ENCODE data around the gene ANKRD10.
A peak's percentile ranks its signal among the peaks of the same experiment; 100 is the strongest.

Gene ANKRD10

DNA sequence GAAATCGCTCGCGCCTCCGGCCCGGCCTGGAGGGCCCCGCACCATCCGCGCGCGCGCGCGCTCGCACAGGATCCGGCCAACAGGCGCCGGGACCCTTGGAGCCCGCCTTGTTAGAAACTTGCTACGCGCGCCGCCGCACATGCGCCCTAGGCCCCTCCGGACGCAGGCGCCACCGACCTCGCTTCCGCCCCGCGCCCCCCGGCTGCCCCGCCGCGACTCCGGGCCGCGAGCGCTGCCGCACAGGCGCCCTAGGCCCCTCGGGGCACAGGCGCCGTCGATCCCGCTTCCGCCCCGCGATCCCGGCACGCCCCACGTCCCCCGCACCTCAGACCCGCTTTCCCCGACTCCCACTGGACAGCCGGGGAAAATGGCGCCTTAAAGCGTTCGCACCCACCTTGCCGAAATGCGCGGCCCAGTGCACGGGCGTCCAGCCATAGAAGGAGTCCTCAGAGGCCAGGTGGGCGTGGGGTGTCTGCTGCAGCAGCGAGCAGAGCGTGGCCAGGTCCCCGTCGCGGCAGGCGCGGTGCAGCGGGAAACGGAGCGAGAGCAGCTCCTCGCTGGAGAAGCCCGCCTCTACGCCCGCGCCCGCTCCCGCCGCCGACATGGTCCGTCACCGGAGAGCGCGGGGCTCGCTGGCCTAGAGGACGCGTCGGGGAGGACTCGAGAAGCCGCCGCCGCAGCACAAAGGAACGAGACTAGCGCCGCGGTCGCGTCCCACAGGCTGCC lies 375 bp downstream of the ANKRD10 start:
- peak; percentile 67 for DNase-seq (ENCODE audit: low read depth)

DNA sequence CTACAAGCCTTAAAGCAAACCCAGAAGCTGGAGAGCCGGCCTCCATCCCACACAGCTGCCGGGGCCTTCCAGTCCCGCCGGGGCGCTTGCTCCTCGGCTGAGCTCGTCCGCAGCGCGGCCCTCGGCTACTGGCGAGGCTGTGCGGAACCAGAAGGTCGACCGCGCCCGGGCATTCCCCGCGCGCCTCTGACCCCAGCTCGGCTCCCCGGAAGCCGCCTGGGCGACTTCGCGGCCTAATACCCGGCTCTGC lies 863 bp downstream of the ANKRD10 start:
- DNase-seq (ENCODE audit: low read depth): no peak

DNA sequence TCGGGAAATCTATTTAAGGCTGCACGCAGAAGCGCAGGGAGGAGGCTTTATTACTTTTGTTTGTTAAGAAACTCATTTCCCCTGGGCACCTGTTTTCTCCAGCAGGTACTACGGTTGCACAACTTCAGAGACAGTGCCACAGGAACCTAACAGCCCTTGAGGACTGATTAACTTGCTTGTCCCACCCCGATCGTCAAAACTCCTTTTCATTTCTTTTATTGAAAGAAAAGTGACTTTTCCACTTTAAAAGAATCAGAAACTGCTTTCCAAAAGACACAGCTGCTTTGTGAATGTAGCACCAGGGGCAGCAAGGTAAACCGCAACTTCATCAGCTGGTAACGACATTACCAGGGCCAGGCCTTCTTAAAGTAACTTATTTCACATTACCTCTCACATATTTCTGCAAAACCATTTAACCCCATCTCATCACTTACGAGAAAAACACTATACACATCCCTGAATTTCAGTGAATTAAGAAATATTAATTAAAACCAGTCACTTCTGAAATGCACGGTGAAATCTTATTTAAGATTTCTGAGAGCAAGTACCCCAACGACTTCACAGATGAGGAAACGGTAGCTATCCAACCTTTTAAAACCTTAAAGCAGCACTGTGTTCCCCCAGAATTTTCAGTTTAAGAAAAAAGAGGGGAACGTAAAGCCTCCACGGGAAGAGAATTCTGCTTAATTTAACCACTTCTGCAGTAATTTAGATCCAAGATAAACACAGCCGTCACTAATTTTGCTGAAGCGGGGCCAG lies 1.4 kb downstream of the ANKRD10 start:
- no peak for DNase-seq (ENCODE audit: low read depth)

DNA sequence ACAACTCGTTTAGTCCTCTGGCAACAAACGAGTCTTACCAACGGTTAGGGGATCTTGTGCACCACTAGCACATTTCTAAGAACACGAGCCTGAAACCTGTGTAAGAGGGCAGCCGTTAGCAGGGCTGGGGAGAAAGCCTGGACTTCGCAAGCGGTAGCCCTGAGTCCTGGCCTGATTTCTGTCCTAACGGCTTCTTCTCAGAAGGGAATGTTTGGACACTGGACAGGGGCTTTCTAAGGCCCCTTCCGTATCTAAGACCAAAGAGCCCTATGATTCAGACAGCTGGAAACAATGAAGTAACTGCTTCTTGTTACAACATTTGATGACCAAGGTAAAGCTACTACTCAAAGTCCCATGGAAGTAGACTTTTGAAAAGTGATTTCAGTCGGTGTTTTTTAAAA lies 2.2 kb downstream of the ANKRD10 start:
- DNase-seq (ENCODE audit: low read depth): no peak

DNA sequence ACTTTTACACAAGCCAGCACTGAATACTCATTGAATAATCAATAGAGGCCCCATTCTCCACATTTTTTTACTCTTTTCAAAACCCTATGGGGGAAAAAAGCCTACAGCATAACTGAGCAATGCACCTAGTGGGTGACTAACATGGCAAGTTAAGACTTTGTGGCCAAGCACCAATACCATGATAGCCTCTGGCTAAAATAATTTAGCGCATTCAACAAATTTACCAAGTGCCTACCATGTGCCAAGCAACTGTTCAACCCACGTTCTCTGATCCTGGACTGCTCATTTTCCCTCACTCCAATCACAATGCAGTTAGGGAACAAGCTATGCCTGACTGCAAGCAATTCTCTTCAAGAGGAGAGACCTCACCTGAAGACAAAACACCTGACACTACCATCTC lies 3.0 kb downstream of the ANKRD10 start:
- no peak for DNase-seq (ENCODE audit: low read depth)

GRCh38 chr13:110910013-110910890 lies 4.6 kb downstream of the ANKRD10 start:
- no peak for DNase-seq (ENCODE audit: low read depth)

GRCh38 chr13:110907951-110908898 lies 6.6 kb downstream of the ANKRD10 start:
- DNase-seq (ENCODE audit: low read depth): no peak

DNA sequence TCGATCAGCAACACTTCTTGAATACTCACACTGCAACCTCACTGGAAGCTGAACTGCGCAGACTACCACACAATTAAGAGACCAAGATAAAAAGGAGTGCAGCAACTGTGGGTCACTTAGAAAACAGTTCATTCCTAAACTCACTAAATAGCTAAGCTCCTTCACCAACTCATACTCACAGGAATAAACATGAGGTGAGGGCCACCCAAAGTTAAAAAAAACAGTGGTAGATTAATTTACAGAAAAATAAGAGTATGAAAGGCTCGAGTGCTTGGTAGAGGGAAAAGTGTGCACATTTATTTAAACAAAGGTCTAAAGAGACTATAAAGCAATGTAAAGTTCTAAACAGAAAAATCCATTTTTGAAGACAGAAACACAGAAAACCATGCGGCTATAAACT lies 7.6 kb downstream of the ANKRD10 start:
- DNase-seq (ENCODE audit: low read depth): no peak

DNA sequence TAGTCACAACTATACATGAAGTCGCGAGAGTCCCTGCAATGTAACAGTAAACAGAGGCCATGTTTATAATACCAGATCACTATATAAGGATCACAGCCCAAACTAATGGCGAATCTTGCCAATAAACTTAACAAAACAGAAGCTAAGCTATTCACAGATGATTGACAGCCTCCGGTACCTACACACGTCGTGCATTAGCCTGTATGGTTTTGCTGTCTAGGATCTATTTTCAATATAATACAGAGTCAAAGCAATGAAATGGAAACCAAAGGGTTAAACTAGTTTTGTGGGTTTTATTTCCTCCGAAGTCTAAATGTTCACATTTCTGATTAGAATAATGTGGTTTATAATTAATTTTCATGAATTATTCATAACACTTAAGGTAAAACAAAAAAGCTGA lies 10.1 kb downstream of the ANKRD10 start:
- DNase-seq (ENCODE audit: low read depth): no peak

- DNase-seq (ENCODE audit: low read depth): no peak
These were observed 12.5 kb downstream of the ANKRD10 start for GRCh38 chr13:110902370-110902769.

GRCh38 chr13:110897521-110897920 lies 17.3 kb downstream of the ANKRD10 start:
- DNase-seq (ENCODE audit: low read depth): no peak

DNA sequence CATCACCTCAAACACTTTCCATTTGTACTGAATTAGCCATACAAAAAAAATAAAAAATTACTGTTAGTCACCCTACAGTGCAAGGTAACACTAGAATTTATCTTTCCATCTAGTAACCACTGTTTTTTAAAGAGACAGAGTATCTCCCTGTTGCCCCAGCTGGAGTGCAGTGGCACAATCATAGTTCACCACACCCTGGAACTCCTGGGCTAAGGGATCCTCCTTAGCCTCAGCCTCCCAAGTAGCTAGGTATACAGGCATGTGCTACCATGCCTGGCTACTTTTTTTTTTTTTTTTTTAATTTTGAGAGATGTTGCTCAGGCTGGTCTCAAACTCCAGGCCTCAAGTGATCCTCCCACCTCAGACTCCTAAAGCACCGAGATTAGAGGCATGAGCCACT lies 17.9 kb downstream of the ANKRD10 start:
- no peak for DNase-seq (ENCODE audit: low read depth)

DNA sequence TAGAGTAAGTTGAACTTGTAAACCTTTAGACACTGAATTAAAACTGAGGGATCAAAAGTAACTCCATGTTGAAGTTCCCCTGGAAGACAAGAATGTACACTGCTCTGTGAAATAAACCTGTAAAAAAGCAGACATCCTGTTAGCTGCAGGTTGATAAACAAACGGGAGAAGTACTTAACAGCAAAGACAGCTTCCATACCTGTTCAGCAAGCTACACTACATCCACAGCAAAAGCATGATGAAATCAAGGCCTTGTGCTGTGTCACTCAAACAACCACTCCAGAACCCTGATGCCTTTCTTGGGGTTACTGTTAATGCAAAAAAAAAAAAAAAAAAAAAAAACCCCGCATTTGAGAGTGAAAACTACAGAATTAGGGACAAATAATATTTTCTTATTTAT lies 20.8 kb downstream of the ANKRD10 start:
- no peak for DNase-seq (ENCODE audit: low read depth)

DNA sequence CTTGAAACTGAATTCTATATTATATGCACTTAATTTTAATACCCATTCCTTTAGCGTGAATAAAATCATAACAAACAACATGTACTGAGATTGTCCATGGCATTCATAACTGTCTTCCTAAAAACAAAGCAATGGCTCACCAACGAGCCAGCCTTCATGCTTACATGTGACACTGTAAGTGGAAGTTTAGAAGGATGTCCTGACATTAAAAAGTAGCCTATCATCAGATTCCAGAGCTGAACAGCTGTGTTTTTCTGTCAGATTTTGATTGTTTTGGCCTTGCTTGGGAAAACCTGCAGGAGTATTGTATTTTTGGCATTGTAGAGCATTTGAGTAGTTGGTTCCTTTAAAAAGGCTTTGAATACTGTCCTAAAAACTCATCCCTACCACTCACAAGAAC lies 21.3 kb downstream of the ANKRD10 start:
- no peak for DNase-seq (ENCODE audit: low read depth)

DNA sequence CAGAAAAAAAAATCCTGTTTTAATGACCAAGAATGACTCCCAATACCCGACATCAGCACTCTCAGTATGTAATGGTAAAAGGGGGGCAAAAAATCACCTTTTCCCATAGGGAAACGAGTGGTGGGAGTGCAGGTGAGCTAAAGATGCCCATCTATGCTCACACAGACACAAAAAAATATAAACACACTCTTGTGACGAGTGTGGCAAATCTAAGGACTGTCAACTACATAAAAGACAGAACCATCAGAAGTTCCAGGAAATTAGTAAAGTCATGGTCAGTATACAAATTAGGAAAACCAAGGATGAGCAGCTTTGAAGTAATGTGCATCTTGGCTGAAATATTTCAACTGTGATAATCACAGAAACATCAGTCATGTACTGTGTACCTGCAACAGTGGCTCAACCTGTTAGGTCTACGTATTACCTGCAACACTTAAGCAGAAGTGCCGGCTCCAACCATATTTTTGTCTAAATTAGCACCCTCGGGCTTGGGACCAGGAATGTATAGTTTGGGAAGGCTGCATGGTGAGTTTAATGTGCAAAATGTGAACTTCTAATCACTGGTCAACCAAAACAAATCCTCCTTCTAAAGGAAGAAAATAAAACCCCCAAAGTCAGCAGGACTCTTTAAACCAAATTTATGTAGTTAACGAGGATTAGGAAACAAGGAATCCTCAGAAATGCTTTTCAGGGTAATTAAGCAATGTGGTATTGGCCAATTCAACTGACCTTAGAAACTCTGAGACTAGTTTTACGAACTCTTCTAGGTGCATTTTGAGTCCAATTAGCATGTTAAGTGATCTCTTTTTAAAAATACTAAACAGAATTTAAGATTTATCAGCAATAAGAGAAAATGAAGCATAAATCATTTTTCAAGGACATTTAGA lies 24.3 kb downstream of the ANKRD10 start:
- no peak for DNase-seq (ENCODE audit: low read depth)

GRCh38 chr13:110888390-110888789 lies 26.5 kb downstream of the ANKRD10 start:
- DNase-seq (ENCODE audit: low read depth): no peak

GRCh38 chr13:110887597-110888333 lies 27.1 kb downstream of the ANKRD10 start:
- DNase-seq (ENCODE audit: low read depth): no peak

- no peak for DNase-seq (ENCODE audit: low read depth)
These were observed 27.8 kb downstream of the ANKRD10 start for GRCh38 chr13:110886870-110887596.
